Melanocyte of skin (primary cell): ENCODE results near the gene SERINC3. TPM values are rescaled to one million over a fixed set of nuclear protein-coding genes. Genes with fewer than 3 reads are reported as not detected.

Experiments used
- small RNA-seq, 2 donors: library from RNA; depleted of rRNA; stranded (forward); fragments of <200 nt; gene quantifications; one replicate each; pipeline ENCODE3, GENCODE V24; 2012
- total RNA-seq, 2 donors: library from RNA; depleted of rRNA; stranded (reverse); fragments of >200 nt; gene quantifications; 2 replicates each; pipeline ENCODE4 v1.2.3, GENCODE V29; 2012

The SERINC3 gene
- 10 to 100 TPM; 70.9 to 92.2 TPM for total RNA-seq

DNA sequence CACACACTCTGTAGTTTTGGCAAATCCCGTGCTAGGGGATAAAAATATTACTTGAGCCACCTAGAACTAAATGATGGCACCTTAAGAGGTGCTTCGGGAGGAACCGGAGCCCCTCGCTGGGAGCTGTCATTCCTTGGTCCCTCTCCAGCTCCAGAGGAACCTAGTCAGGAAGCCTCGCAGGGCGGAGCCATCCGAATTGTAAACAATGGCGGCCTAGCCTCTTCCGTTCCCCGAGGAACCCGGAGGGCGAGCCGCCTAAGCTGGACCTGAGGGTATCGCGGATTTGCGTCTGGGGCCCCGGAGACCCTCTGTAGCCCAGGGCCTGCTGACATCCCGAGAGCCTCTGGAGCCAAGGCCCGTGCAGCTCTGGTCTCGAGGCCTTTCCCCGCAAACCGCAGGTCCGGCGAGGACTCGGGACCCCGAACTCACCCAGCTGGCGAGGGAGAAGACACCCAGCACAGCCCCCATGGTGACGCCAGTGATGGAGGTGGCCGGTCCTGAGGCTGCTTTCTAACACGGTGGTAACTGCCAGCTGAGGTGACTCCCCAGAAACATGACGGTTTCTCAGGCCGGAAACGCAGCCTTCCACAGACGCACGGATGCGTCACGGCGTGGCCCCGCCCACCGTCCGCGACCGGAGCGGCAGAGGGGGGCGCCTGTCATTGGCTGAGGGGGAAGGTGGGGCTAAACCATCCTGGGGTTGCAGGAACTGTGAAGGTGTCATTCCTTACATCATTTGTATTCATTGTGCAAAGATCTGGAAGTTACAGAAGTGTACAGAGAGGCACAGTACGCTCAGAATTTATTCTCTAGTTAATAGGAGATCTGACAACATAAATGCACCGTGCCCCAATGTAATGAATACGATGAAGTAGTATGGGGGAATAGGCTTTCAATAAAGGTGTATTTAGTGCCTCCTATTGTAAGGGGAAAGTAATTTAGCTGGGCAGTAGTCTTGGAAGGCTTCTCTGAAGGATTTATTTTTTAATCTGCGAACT lies at the start of gene SERINC3:
SERINC3 (minus strand) TSS at position 587 of the 998 bp plus-strand sequence; CDS start at position 468, 119 bp downstream.

DNA sequence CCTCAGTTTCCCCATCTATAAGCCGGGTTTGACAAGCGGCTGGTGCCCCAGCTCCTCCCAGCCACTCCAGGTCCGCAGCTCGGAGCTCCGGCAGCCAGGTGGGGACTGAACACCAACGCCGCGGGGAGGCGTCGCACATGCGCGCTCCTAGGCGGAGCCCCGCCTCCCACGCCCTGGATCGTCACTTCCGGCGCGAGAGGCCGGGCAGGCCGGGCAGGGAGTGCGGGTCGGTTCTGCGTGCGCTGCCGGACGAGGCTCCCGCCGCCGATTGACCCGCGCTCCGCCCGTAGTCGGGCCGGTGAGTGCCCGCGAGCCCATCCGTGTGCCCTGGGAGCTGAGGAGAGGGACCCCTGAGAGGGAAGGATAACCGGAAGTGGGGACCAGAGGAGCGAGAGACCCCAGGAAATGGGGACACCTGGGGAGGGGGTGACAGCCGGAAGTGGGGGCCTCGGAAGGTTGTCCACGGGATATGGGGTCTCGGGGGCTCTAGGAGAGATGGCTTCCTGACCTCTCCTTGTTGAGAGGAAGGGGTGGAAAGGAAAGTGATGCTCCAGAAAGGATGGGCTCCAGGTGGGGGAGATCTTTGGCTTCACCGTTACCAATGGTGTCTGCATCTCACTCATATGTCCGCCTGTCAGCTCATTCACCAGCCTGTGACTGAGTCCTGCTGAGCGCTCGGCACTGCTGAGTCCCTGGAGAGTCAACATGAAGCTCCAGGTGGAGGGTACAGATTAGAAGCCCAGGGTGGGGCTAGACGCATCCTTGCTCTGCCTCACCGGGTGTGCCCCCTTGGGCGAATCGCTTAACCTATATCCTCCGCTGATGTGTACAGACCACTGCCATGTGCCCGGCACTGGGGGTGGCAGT lies 45.9 kb downstream of the SERINC3 start, which contains the start of gene TTPAL:
TTPAL (plus strand) TSS at position 181 of the 867 bp plus-strand sequence. CDS start 4,126 bp downstream, outside the sequence.

Small RNAs within 50 kb of the gene (small RNA-seq; reads per million reads assigned to genes)
- gene RPL37AP1: 0.39 to 0.76 reads per million in 2 donors

Other genes starting within 250 kb of the SERINC3 start
- gene FITM2, start 210.9 kb downstream of the SERINC3 start, total RNA-seq: 1 to 10 TPM; 4.5 to 6.0 TPM
- not detected for gene R3HDML, start 185.0 kb downstream of the SERINC3 start, total RNA-seq
- under 1 TPM in 1 of 2 donors, not detected in 1; 0.33 TPM for gene HNF4A, start 166.4 kb downstream of the SERINC3 start, total RNA-seq
- gene TTPAL, start 46.2 kb downstream of the SERINC3 start, total RNA-seq: 1 to 10 TPM; 6.0 to 6.5 TPM
- gene PKIG, start 60.5 kb upstream of the SERINC3 start, total RNA-seq: 10 to 100 TPM; 16.0 to 25.5 TPM
- gene ADA, start 129.6 kb upstream of the SERINC3 start, total RNA-seq: 1 to 10 TPM; 5.2 to 7.3 TPM
- gene CCN5, start 193.3 kb upstream of the SERINC3 start, total RNA-seq: 1 to 10 TPM in 1 of 2 donors, under 1 TPM in 1; 0.69 to 1.3 TPM
- gene KCNK15, start 223.8 kb upstream of the SERINC3 start, total RNA-seq: under 1 TPM; 0.34 to 0.67 TPM